HS-27A (cell line): Measurements from ENCODE around the gene DUOX1.
A peak's percentile ranks its signal among the peaks of the same experiment; 100 is the strongest.
"Not testable (repeated sequence)": the region's sequence is repeated elsewhere in the genome, so short reads cannot be mapped to it uniquely, and the experiment has no call there.

Experiments
- DNase-seq: peaks from one replicate; pipeline ENCODE4 v3.0.0-alpha.2; 2012; ENCODE audit warnings: low read depth, missing footprints

DUOX1 gene

GRCh38 chr15:45121706-45122417 lies 7.9 kb upstream of the DUOX1 start:
- peak; percentile 51 for DNase-seq

DNA sequence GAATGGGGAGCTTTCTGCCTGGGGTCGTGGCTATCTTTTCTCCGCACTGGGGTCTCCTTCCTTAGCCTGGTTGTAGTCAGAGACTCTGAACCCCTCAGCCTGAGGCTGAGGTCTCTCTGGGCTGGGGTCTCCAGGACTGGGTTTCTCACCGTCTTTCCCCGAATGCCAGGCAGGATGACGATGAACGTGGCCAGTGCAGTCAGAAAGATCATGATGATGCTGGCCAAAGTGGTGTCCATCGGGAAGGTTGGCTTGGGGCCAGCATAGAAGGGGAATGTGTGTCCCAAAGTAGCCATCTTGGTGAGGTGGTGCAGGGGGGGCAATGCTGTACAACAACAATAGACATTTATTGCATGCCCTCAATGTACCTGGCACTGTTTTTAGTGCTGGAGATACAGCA lies 7.1 kb upstream of the DUOX1 start:
- no peak for DNase-seq

DNA sequence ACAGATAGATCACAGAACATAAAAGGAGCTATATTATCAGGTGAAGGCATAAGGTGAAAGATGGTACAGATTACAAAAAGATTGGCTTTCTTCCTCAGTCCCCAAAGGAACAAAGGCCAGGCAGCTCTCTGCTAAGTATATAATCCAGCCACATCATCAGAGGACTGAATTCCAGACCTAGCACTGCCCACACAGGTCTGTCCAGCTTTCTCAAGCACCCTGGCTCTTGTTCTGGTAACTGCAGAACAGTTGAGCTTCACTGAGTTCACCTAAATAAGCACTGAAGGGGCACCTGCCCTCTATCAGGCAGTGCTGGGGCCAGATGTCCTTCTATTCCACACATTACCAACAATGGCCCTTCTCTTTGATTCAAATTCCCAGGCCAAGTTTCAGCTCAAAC lies 6.4 kb upstream of the DUOX1 start:
- DNase-seq: no peak

- DNase-seq: no peak
Observed at GRCh38 chr15:45126535-45127158, 3.1 kb upstream of the DUOX1 start.

DNA sequence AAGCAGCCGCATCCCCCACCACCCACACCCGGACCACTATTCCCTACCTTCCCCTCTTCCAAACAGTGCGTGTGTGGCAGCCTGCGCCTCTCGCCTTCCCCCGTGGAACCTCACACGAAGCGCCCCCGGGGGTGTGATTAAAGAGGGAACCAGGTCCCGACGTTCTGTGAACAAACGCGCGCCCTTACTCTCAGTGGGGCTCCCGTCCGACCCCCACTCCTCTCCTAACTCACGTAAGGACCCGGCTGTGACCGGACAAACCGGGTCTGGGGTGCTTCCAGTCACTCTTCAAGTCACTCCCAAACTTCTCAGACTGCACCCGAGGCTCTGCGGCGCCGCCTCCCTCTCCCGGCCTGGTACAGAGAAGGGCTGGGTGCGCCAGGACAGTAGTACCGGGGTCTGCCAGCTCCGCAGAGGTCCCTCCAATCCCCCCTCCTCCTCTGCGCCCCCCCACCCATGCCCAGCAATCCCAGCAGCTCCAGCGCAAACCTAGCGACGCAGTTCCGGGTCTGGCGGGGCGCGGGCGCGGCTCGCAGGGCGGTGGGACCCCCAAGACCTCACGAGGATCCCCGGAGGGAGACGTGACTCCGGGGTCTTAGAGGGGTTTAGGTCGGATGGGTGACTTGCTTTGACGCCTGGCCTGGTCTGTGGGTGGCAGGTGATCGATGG lies 689 bp upstream of the DUOX1 start:
- no peak for DNase-seq

DNA sequence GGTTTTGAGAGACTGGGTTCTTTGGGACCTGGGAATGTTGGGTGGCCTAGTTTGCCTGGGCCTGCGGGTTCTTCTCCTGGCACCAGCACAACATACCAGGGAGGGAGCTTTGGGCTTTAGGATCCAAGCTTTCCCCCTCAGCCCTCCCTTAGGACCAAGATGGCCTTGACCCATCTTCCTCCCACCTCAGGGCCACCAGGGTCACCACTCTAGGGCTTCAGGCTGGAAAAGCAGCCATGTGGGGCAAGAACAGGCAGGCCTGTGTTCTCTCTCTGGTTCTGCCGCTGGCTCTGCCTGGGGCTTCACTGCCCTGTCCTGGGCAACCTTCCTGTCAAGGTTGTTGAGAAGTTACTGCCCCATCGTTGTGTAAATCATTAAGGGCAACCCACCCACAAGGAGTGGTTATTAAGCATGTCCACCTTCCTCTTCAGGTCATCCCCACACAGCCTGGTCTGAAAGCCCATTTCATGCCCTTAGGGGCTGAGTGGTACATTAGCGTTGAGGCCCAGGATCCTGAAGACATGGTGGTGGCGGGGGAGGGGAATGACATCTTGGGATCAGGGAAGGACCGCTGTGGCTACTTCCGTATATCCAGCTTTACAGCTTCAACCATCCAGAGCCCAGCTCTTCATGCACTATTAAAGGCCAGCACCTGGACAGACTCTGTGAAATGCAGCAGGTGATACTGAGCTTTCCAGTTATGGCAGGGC lies 652 bp downstream of the DUOX1 start:
- no peak for DNase-seq

DNA sequence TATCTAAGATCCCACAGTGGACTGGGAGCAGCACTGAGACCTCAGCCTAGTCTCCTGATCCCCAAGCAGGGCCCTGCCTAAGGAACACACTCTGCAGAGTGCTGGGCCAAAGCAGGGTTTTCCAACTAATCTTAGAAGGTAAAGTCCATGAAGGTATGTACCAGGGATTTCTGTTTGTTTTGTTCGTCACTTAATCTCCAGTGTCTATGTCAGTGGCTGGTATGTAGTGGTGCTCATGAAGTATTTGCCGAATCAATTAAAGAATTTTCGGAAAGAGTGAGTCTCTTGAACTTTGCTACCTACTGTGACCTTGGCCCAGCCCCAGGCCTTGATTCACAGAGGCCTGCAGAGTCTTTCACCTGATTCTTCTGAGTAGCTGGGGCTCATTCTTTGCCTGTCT lies 1.7 kb downstream of the DUOX1 start:
- no peak for DNase-seq

GRCh38 chr15:45132844-45133560 lies 3.2 kb downstream of the DUOX1 start:
- DNase-seq: no peak

DNA sequence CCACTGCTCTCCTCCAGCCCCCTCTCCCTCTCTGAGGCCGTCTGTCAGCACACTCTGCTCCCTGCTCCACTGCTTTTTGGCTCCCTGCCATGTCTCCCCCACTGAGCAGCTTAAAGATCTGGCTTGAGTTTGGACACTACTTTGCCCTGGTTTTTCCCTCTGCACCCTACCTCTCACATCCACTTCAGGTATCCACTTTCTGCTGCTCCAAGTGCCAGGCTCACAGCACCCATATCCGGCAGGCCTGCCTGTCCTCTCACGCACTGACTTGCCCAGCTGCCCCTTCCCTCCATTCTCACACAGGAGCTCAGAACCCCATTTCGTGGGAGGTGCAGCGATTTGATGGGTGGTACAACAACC lies 3.7 kb downstream of the DUOX1 start:
- DNase-seq: no peak

- DNase-seq: no peak
Observed at GRCh38 chr15:45134046-45134445, 4.3 kb downstream of the DUOX1 start.

DNA sequence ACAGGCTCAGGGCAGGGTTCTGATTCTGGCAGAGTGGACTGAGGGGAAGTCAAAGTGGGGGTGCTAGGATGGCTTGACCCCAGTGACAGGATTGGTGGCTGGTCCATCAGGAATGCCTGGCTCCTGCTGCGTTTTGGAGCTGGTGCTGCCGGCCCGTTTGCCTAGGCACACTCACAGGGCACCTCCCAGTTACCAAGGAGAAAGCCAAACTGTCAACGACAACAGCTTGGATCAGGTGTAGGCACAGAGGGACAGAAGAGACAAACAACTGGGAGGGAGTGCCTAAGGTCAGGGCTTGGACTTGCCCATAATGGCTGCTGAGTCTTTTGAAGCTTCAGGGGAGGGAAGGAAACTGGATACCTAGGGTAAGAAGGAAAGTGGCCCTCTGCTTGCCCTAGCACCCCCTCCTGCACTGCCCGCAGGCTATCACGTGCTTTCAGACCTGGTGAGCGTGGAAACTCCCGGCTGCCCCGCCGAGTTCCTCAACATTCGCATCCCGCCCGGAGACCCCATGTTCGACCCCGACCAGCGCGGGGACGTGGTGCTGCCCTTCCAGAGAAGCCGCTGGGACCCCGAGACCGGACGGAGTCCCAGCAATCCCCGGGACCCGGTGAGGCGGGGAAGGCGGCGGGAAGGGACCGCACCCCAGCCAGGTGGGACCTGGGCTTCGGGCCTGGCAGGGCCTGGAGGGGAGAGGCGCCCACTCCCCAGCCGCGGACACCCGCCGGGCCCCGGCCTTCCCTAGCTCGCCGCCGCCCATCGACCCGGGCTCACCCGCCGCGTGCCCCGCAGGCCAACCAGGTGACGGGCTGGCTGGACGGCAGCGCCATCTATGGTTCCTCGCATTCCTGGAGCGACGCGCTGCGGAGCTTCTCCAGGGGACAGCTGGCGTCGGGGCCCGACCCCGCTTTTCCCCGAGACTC lies 5.1 kb downstream of the DUOX1 start:
- DNase-seq: no peak

DNA sequence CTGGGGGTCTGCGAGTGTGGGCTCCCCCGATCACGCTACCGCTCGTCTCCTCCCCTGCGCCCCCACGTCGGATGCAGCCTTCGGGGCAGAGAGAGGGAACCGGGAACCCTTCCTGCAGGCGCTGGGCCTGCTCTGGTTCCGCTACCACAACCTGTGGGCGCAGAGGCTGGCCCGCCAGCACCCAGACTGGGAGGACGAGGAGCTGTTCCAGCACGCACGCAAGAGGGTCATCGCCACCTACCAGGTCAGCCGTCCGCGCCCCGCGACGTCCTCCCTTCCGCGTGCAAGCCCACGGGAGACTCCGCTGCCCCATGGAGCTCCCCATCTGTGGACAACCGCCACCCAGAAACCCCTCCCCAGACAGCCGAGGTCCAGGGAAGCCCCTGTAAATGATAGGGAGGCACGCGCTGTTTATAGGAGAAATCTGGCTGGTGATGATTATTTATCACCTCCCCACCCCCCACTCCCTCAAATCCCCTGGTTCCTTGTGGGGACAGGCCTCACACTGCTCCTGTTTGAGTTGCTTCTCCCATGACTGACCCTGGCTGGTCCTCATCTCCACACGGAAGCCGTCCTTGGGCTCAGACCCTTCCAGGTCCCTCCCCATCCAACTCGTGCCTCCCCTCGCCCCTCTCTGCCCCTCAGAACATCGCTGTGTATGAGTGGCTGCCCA lies 6.0 kb downstream of the DUOX1 start:
- not testable (repeated sequence) for DNase-seq

DNA sequence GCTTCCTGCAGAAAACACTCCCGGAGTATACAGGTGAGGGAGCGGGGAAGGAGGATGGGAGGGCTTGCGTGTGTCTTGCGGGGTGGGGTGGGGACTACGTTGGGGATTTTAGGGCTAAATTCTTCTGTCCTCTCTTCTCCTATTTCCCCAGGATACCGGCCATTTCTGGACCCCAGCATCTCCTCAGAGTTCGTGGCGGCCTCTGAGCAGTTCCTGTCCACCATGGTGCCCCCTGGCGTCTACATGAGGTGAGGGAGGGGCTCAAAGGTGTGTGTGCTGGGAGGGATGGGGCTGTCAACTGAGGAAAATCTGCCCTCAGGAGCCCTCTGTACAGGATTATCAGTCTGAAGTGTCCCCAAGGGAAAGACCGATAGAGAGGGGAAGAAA lies 6.6 kb downstream of the DUOX1 start:
- no peak for DNase-seq

- DNase-seq: no peak
Observed at GRCh38 chr15:45137703-45138102, 7.9 kb downstream of the DUOX1 start.

GRCh38 chr15:45138814-45139765 lies 9.3 kb downstream of the DUOX1 start:
- DNase-seq: no peak

GRCh38 chr15:45139770-45140169 lies 10.0 kb downstream of the DUOX1 start:
- no peak for DNase-seq

DNA sequence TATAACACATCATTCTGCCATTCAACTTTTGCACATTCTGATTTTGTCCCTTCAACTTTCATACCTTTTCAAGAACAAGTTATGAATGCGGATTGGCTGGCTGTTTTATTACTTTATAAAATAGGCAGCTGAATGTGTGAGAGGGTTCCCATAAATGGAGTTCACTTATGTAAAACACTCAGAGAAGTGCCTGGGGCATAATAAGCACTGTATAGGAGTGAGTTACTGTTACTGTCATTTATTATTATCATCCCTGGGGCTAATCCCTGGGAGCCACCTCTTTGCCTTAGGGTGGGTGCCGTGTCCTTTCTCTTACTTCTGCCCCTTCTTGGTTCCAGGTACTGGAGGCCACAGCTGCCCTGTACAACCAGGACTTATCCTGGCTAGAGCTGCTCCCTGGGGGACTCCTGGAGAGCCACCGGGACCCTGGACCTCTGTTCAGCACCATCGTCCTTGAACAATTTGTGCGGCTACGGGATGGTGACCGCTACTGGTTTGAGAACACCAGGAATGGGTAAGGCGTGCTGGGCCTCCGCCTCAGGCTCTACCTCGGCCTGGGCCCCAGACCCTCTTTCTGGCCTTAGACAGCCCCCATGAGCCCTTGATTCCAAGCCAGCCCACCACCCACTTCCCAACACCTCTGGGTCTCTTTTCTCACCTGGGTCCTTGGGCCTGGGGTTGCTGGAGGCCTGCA lies 10.9 kb downstream of the DUOX1 start:
- no peak for DNase-seq

DNA sequence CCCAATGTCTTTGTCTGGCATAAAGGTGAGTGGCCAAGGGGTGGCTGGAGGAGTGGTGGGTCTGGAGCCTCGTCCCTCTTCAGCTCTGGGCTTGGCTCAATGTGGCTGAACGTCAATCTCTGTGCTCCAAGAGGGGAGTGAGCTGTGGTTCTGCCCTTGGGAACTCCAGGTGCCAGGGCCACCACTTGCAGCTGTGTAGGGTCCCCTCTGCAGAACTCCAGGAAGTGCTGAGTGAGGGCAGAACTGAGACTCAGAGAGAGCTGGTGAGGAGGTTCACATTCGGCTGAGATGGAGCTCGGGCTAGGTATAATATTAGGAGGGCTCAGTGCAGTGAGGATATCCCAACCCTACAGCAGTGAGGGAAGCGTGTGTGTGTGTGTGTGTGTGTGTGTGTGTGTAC lies 11.6 kb downstream of the DUOX1 start:
- DNase-seq: no peak

- DNase-seq: no peak
Observed at GRCh38 chr15:45143056-45143455, 13.3 kb downstream of the DUOX1 start.
